Tibial nerve (tissue), 4 donors: ENCODE results near the gene SPATC1L. TPM values are rescaled to one million over a fixed set of nuclear protein-coding genes. Genes with fewer than 3 reads are reported as not detected.

Source experiments
- DNase-seq, 2 donors: peaks; one replicate each; pipeline ENCODE4 v3.0.0-alpha.2; 2019; ENCODE audit warnings: low spot score in 2 of 2
- H3K27ac ChIP-seq, 4 donors: fragments of 200-600 bp; sonication (generic) in 3 of 4; one replicate each; pipeline ENCODE4 v1.5.1; 2017 to 2019; ENCODE audit warnings: mild to moderate bottlenecking in 1 of 4
- H3K27me3 ChIP-seq, 2 donors: fragments of 200-600 bp; sonication (generic) in 1 of 2; one replicate each; pipeline versions ENCODE4 v1.5.1 to v1.6.0; 2017 to 2019
- H3K36me3 ChIP-seq, 3 donors: fragments of 200-600 bp; sonication (generic); one replicate each; pipeline ENCODE4 v1.5.1; 2018 to 2019
- H3K4me1 ChIP-seq, 4 donors: fragments of 200-600 bp; sonication (generic) in 3 of 4; one replicate each; pipeline ENCODE4 v1.5.1; 2017 to 2019
- H3K4me3 ChIP-seq, 4 donors: fragments of 200-600 bp; sonication (generic) in 3 of 4; one replicate each; pipeline ENCODE4 v1.5.1; 2017 to 2019; ENCODE audit warnings: mild to moderate bottlenecking in 1 of 4, moderate library complexity in 1 of 4
- H3K9me3 ChIP-seq, 4 donors: fragments of 200-600 bp; sonication (generic) in 3 of 4; one replicate each; pipeline ENCODE4 v1.5.1; 2017 to 2019
- EP300 ChIP-seq, 2 donors: sonication (generic); formaldehyde crosslinking; IDR thresholded peaks; one replicate each; pipeline ENCODE4 v1.6.1; 2017; ENCODE audit warnings: antibody characterized with exemption in 2 of 2, mild to moderate bottlenecking in 1 of 2
- POLR2A ChIP-seq, 2 donors: fragments of 450-650 bp; IDR thresholded peaks; one replicate each; pipeline ENCODE4 v1.6.1; 2017; ENCODE audit warnings: antibody characterized with exemption in 2 of 2, mild to moderate bottlenecking in 2 of 2, moderate library complexity in 2 of 2
- WGBS, 2 donors: methylation state at CpG; one replicate each; pipeline ENCODE4 v1.1.5; 2018; 5-methylcytosine and 5-hydroxymethylcytosine counted together
- total RNA-seq, 4 donors: library from RNA; depleted of rRNA; stranded (reverse); fragments of >200 nt; gene quantifications; one replicate each; pipeline ENCODE4 v1.1.0, GENCODE V29; 2016
- TF ChIP-seq, protein P1 (sequence below), 5 experiments: fragments of 200-600 bp in 3 of 5; fragments of 450-650 bp in 2 of 5; sonication (generic) in 3 of 5; IDR thresholded peaks; one replicate each; pipeline ENCODE4 v1.5.1; 2016 to 2019; ENCODE audit warnings: antibody characterized with exemption in 5 of 5, mild to moderate bottlenecking in 3 of 5, moderate library complexity in 2 of 5

SPATC1L gene
- total RNA-seq, 4 donors from 2014 or later: 4.5 to 12.9 (median 8.0) TPM

DNA sequence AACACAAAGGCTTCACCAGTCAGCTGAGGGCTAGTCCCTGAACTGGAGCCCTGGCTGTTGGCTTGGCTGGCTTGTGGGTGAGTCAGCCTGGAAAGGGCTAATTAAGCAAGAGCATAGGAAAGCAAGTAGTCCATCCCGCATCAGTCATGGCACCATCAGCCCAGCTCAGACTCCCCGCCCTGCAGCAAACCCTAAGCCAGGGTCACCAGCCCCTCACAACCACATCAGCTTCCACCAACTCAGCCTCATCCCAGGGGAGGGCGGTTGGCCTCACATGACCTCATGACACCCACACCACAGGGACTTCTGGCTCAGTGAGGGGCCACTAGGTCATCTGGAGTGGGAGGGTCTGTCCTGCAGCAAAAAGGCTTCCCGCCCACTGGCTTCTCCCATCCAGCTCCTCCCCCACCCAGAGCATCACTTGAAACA lies 7.0 kb upstream of the SPATC1L start:
- Histone ChIP-seq H3K4me3 (no peak overlapping the region), H3K4me1 (peaks cover 0 to 9% (median 0%) of the 10 kb centered on the region in 4 donors), H3K36me3 (peaks cover 7 to 71% (median 20%) of the 10 kb centered on the region in 3 donors), H3K27me3 (no peaks in the 10 kb centered on the region), H3K27ac (no peak overlapping the region), H3K9me3 (no peaks in the 10 kb centered on the region)
- DNase-seq: peak; percentile 18 to 33
- 70 to 90% methylated on average over 4 of the region's 4 CpGs for WGBS, 2 donors
- TF ChIP-seq POLR2A (IDR thresholded peaks at IDR 0.05) (no peak), EP300 (IDR thresholded peaks at IDR 0.05) (no peak)
- TF ChIP-seq, protein P1, sequence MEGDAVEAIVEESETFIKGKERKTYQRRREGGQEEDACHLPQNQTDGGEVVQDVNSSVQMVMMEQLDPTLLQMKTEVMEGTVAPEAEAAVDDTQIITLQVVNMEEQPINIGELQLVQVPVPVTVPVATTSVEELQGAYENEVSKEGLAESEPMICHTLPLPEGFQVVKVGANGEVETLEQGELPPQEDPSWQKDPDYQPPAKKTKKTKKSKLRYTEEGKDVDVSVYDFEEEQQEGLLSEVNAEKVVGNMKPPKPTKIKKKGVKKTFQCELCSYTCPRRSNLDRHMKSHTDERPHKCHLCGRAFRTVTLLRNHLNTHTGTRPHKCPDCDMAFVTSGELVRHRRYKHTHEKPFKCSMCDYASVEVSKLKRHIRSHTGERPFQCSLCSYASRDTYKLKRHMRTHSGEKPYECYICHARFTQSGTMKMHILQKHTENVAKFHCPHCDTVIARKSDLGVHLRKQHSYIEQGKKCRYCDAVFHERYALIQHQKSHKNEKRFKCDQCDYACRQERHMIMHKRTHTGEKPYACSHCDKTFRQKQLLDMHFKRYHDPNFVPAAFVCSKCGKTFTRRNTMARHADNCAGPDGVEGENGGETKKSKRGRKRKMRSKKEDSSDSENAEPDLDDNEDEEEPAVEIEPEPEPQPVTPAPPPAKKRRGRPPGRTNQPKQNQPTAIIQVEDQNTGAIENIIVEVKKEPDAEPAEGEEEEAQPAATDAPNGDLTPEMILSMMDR (IDR thresholded peaks at IDR 0.05): no peak

DNA sequence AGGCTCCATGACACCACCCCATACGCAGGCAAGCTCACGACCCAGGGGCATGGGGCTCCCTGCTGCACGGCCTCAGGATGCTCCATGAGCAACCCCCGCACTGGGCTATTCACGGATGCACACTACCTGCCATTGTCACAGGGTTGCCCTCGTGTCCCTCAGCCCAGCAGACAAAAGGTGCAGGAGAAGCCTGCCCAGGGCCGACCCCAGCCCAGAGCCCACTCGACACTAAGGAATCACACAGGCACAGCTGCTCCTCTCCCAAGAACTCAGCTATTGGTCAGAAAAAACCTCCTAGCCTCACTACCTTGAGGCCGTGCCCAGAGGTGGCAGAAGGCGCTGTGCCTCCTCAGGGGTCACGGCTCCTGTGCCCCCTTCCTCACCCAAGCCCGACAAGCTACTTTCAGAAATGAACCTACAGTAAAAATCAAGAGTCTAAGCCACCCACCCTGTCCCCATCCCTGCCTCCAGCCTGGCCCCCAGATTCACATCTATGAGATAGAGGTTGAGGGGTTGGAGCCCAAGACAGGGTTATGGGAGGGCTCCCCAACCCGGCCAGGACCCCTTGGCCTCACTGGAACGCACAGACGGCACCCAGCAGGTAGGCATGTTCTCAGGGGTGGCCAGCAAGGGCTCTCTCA lies 6.4 kb upstream of the SPATC1L start:
- Histone ChIP-seq H3K36me3 (peaks cover 7 to 65% (median 15%) of the 10 kb centered on the region in 3 donors), H3K27me3 (no peaks in the 10 kb centered on the region), H3K4me1 (peaks cover 0 to 9% (median 0%) of the 10 kb centered on the region in 4 donors), H3K27ac (peak overlapping the region in 2 of 4 donors; percentile 19 to 47), H3K4me3 (no peak overlapping the region), H3K9me3 (no peaks in the 10 kb centered on the region)
- WGBS, 2 donors: 86 to 93% methylated on average over 13 of the region's 15 CpGs
- peak in 1 of 2 donors; percentile 3 for DNase-seq
- TF ChIP-seq POLR2A (IDR thresholded peaks at IDR 0.05): no peak
- TF ChIP-seq EP300 (IDR thresholded peaks at IDR 0.05): no peak
- TF ChIP-seq, protein P1 (IDR thresholded peaks at IDR 0.05): no peak

DNA sequence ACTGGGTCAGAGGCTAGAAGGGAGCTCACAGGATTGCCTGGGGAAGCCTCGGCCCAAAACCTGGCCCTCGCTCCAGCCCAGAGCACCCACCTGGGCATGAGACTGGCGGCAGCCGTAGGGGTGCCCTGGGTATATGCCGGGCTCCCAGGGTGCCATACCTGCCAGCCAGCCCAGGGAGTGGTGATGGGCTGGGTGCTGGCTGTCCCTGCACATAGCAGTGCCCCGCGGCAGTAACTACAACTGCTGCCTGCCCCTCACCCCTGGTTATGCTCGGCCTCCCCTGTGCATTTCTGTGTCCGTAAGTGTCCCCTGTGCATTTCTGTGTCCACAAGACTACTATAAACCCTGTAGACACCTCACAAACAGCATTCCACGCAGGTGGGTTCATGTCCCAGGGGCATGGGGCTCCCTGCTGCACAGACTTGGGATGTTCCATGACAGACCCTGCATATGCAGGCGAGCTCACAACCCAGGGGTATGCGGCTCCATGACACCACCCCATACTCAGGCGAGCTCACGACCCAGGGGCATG lies 5.8 kb upstream of the SPATC1L start:
- WGBS, 2 donors: 90 to 91% methylated on average over 9 to 10 of the region's 14 CpGs
- Histone ChIP-seq H3K9me3 (no peaks in the 10 kb centered on the region), H3K27me3 (no peaks in the 10 kb centered on the region), H3K36me3 (peaks cover 7 to 59% (median 9%) of the 10 kb centered on the region in 3 donors), H3K4me1 (peaks cover 0 to 9% (median 0%) of the 10 kb centered on the region in 4 donors), H3K27ac (peak overlapping the region in 3 of 4 donors; percentile 9 to 53 (median 24)), H3K4me3 (no peak overlapping the region)
- TF ChIP-seq POLR2A (IDR thresholded peaks at IDR 0.05) (no peak), EP300 (IDR thresholded peaks at IDR 0.05) (no peak)
- TF ChIP-seq, protein P1 (IDR thresholded peaks at IDR 0.05): no peak
- DNase-seq: peak in 1 of 2 donors; percentile 3

- WGBS, 2 donors: 75 to 80% methylated on average over 9 of the region's 9 CpGs
- H3K4me3 ChIP-seq: no peak overlapping the region
- peak overlapping the region; percentile 9 to 53 (median 47) for H3K27ac ChIP-seq
- H3K9me3 ChIP-seq: no peaks in the 10 kb centered on the region
- peaks cover 3 to 52% (median 7%) of the 10 kb centered on the region in 3 donors for H3K36me3 ChIP-seq
- H3K4me1 ChIP-seq: peaks cover 0 to 9% (median 0%) of the 10 kb centered on the region in 4 donors
- no peak for TF ChIP-seq POLR2A (IDR thresholded peaks at IDR 0.05)
- TF ChIP-seq, protein P1 (IDR thresholded peaks at IDR 0.05): no peak
- no peak for TF ChIP-seq EP300 (IDR thresholded peaks at IDR 0.05)
- H3K27me3 ChIP-seq: no peaks in the 10 kb centered on the region
- no peak for DNase-seq
Measured at GRCh38 chr21:46189213-46189958, 5.1 kb upstream of the SPATC1L start.
